ENCODE results near the gene GPER1. TPM values are rescaled to one million over a fixed set of nuclear protein-coding genes. Genes with fewer than 3 reads are reported as not detected.

The GPER1 gene
- total RNA-seq, 3 donors from 2014 or later, result 7.9 to 14.7 (median 9.8) TPM

DNA sequence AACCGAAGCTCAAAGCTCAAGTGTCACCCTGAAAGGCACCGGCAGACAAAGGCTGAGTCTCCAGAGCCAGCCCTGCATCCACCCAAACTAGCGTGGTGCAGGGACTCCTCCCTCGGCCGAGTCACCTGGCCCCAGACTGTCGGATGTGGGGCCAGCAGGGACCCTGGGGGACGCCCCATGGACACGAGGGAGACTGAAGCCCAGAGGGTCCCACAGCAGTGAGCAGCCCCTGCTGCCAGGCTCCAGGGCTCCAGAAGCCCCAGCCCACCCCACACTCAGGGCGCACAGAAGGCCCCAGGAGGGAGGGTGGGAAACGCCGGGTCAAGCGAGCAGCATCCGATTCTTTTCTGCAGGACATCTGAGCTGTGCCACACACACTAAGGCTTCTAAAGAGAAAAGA, 23.3 kb upstream of the GPER1 start:
- DNase-seq (no peak), ATAC-seq (no peak)
- TF ChIP-seq, protein P1, sequence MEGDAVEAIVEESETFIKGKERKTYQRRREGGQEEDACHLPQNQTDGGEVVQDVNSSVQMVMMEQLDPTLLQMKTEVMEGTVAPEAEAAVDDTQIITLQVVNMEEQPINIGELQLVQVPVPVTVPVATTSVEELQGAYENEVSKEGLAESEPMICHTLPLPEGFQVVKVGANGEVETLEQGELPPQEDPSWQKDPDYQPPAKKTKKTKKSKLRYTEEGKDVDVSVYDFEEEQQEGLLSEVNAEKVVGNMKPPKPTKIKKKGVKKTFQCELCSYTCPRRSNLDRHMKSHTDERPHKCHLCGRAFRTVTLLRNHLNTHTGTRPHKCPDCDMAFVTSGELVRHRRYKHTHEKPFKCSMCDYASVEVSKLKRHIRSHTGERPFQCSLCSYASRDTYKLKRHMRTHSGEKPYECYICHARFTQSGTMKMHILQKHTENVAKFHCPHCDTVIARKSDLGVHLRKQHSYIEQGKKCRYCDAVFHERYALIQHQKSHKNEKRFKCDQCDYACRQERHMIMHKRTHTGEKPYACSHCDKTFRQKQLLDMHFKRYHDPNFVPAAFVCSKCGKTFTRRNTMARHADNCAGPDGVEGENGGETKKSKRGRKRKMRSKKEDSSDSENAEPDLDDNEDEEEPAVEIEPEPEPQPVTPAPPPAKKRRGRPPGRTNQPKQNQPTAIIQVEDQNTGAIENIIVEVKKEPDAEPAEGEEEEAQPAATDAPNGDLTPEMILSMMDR (IDR thresholded peaks at IDR 0.05), result no peak
- Histone ChIP-seq H3K36me3 (ENCODE audit: low read depth) (no peaks in the 10 kb centered on the region), H3K4me1 (ENCODE audit: low read depth) (peaks cover 13% of the 10 kb centered on the region), H3K9me3 (no peaks in the 10 kb centered on the region), H3K4me3 (no peak overlapping the region)
- intact Hi-C loops (cut with DNase I, micrococcal nuclease), result no loop called here

DNA sequence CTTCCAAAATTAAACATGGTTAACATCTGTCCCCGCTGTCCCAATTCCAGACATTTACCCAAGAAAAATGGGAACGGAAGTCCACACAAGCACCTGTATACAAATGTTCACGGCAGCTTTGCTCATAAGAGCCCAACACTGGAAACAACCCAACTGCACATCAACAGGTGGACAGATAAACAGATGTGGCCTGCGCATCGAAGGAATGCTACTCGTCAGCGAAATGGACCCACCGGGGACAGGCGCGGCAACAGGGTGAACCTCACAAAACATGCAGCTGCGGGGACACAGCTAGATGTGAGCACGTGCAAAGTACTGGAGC, 22.7 kb upstream of the GPER1 start:
- intact Hi-C loops (cut with DNase I, micrococcal nuclease), result loop anchor here in 1 of 2 donors (5.0 kb wide), 1 partner anchor 73 kb away; no protein-coding TSS in a partner anchor
- TF ChIP-seq, protein P1 (IDR thresholded peaks at IDR 0.05), result no peak
- ATAC-seq, result no peak
- no peaks in the 10 kb centered on the region for H3K36me3 ChIP-seq (ENCODE audit: low read depth)
- DNase-seq, result no peak
- H3K4me1 ChIP-seq (ENCODE audit: low read depth), result peaks cover 13% of the 10 kb centered on the region
- no peak overlapping the region for H3K4me3 ChIP-seq
- no peaks in the 10 kb centered on the region for H3K9me3 ChIP-seq

GRCh38 chr7:1065585-1066241, 22.2 kb upstream of the GPER1 start:
- intact Hi-C loops (cut with DNase I, micrococcal nuclease), result loop anchor here (2.0 to 5.0 kb wide), 2 partner anchors 71 to 73 kb away; no protein-coding TSS in a partner anchor
- Histone ChIP-seq H3K4me1 (ENCODE audit: low read depth) (peaks cover 9% of the 10 kb centered on the region), H3K9me3 (no peaks in the 10 kb centered on the region), H3K36me3 (ENCODE audit: low read depth) (no peaks in the 10 kb centered on the region), H3K4me3 (no peak overlapping the region)
- ATAC-seq, result peak; percentile 97
- TF ChIP-seq, protein P1 (IDR thresholded peaks at IDR 0.05), result peak; percentile 90
- peak; percentile 80 to 92 (median 91) for DNase-seq

- Histone ChIP-seq H3K9me3 (no peaks in the 10 kb centered on the region), H3K4me3 (no peak overlapping the region), H3K36me3 (ENCODE audit: low read depth) (no peaks in the 10 kb centered on the region), H3K4me1 (ENCODE audit: low read depth) (peaks cover 9% of the 10 kb centered on the region)
- ATAC-seq, result no peak
- intact Hi-C loops (cut with DNase I, micrococcal nuclease), result loop anchor here (2.0 to 5.0 kb wide), 2 partner anchors 71 to 74 kb away; no protein-coding TSS in a partner anchor
- DNase-seq, result peak in 1 of 3 donors; percentile 45
- TF ChIP-seq, protein P1 (IDR thresholded peaks at IDR 0.05), result no peak
These were observed 21.7 kb upstream of the GPER1 start for GRCh38 chr7:1066242-1066588.

- ATAC-seq (no peak), DNase-seq (no peak)
- intact Hi-C loops (cut with DNase I, micrococcal nuclease), result loop anchor here in 1 of 2 donors (5.0 kb wide), 1 partner anchor 76 kb away; no protein-coding TSS in a partner anchor
- no peaks in the 10 kb centered on the region for H3K36me3 ChIP-seq (ENCODE audit: low read depth)
- peaks cover 9% of the 10 kb centered on the region for H3K4me1 ChIP-seq (ENCODE audit: low read depth)
- TF ChIP-seq, protein P1 (IDR thresholded peaks at IDR 0.05), result no peak
- no peaks in the 10 kb centered on the region for H3K9me3 ChIP-seq
- no peak overlapping the region for H3K4me3 ChIP-seq
These were observed 19.9 kb upstream of the GPER1 start for GRCh38 chr7:1068013-1068412.
